GM12872 (cell line): Measurements from ENCODE around the gene CTSZ.

Experiments used
- TF ChIP-seq, protein P1 (sequence below): IDR thresholded peaks from 3 replicates; pipeline ENCODE4 v1.5.1; 2011; ENCODE audit warnings: low read depth, mild to moderate bottlenecking, low read length, moderate library complexity; ENCODE audit not compliant: insufficient read depth

The CTSZ gene

GRCh38 chr20:58969439-58969838, 37.6 kb downstream of the CTSZ start:
- TF ChIP-seq, protein P1, sequence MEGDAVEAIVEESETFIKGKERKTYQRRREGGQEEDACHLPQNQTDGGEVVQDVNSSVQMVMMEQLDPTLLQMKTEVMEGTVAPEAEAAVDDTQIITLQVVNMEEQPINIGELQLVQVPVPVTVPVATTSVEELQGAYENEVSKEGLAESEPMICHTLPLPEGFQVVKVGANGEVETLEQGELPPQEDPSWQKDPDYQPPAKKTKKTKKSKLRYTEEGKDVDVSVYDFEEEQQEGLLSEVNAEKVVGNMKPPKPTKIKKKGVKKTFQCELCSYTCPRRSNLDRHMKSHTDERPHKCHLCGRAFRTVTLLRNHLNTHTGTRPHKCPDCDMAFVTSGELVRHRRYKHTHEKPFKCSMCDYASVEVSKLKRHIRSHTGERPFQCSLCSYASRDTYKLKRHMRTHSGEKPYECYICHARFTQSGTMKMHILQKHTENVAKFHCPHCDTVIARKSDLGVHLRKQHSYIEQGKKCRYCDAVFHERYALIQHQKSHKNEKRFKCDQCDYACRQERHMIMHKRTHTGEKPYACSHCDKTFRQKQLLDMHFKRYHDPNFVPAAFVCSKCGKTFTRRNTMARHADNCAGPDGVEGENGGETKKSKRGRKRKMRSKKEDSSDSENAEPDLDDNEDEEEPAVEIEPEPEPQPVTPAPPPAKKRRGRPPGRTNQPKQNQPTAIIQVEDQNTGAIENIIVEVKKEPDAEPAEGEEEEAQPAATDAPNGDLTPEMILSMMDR: no peak

DNA sequence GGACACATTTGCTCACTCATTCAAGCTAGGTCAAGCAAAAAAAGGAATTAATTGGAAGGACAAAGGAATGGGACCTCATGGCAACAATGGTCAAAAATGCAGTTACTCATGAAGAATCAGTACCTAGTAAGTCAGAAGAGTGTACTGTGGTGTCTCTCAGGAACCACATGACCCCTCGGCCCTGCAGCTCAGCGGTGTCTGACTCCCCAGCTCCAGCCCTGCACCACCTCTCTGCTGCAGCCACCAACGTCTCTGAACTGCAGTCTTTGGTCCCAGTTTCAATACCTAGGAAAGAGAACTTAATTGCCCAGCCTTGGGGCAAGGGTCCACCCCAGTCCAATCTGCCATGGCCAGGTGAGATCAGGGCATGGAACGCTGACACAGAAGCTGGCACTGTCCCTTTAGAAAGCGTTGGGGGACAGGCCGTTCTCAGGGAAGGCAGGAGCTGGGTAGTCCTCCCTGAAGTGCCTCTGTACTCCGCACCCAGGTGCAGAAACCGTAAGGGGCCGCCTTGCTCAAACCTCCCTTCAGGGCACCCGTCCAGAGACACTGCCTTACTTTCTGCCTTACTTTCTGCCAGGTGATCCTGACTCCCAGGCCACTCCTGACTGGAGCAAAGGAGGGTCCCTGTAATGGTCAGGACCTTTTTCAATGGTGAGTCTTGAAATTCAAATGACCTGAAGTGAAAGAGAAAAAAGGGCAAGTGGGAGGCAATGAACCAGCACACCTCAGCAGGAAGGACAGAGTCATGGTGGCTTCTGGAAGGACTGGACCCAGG, 39.2 kb downstream of the CTSZ start:
- TF ChIP-seq, protein P1: no peak

DNA sequence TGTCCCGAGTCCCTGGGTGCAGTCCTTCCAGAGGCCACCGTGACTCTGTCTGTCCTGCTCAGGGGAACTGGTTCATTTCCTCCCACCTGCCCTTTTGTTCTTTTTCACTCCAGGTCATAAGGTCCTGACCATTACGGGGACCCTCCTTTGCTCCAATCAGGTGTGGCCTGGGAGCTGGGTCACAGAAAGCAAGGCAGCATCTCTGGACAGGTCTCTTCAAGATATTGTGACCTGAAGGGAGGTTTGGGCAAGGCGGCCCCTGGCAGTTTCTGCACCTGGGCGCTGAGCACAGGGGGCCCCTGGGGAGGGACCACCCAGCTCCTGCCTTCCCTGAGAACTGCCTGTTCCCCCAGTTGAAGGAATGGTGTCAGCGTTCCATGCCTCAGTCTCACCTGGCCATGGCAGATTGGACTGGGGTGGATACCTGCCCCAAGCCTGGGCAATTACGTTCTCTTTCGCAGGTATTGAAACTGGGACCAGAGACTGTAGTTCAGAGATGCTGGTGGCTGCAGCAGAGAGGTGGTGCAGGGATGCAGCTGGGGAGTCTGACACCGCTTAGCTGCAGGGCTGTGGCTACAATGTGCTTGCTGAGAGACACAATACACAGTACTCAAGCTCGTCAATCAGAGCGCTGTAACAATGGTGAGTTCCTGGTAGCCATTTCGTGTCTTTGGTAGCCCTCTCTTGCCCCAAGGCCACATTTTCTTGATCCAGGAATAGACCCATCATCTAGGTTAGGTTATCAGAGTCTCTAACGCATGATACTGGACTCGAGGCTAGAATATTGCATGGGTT, 41.6 kb downstream of the CTSZ start:
- TF ChIP-seq, protein P1: no peak

GRCh38 chr20:58963060-58963584, 43.9 kb downstream of the CTSZ start:
- TF ChIP-seq, protein P1: no peak

GRCh38 chr20:58959652-58960051, 47.4 kb downstream of the CTSZ start:
- TF ChIP-seq, protein P1: no peak

DNA sequence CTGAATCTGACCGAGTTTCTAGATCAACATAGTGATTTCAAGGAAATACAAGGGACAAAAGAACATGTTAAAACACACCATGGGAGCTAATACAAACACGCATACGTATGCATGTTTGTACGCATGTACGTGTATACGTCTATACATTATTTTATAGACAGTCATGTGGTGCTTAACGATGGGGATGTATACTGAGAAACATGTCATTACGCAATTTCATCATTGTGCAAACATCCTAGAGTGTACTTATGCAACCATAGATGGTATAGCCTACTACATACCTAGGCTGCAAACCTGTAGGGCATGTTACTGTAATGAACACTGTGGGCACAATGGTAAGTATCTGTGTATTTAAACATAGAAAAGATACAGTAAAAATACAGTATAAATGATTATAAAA, 51.0 kb downstream of the CTSZ start:
- TF ChIP-seq, protein P1: no peak

DNA sequence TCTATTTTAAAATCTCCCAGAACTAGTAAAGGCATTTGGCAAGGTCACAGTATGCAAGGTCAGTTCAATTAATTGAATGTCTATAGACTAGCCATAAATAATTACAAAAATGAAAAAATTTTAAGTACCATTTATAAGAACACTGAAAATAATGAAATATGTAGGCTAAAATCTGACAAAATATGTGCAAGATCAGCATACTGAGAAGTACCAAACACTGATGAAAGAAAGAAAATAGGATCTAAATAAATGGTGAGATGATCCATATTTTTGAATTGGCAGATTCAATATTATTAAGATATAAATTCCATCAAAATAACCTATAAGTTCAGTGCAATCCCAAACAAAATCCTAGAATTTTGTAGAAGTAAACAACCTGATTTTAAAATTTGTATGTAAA, 54.0 kb downstream of the CTSZ start:
- TF ChIP-seq, protein P1: no peak
